Ovary (tissue), 3 donors: ENCODE measurements around the gene LASP1NB.

Experiments used
- EP300 ChIP-seq: sonication (generic); formaldehyde crosslinking; IDR thresholded peaks from one replicate; pipeline ENCODE4 v1.6.1; 2017; ENCODE audit warnings: antibody characterized with exemption
- POLR2A ChIP-seq: fragments of 450-650 bp; IDR thresholded peaks from one replicate; pipeline ENCODE4 v1.6.1; 2017; ENCODE audit warnings: antibody characterized with exemption, mild to moderate bottlenecking, moderate library complexity
- TF ChIP-seq, protein P1 (sequence below), 3 donors: fragments of 450-650 bp in 2 of 3; fragments of 200-600 bp in 1 of 3; IDR thresholded peaks; one replicate each; pipeline versions ENCODE4 v1.5.1 to v1.8.0; 2016 to 2022; ENCODE audit warnings: antibody characterized with exemption in 3 of 3, mild to moderate bottlenecking in 1 of 3
- donor health status: DM: no; HTN: no; CAD: no.

DNA sequence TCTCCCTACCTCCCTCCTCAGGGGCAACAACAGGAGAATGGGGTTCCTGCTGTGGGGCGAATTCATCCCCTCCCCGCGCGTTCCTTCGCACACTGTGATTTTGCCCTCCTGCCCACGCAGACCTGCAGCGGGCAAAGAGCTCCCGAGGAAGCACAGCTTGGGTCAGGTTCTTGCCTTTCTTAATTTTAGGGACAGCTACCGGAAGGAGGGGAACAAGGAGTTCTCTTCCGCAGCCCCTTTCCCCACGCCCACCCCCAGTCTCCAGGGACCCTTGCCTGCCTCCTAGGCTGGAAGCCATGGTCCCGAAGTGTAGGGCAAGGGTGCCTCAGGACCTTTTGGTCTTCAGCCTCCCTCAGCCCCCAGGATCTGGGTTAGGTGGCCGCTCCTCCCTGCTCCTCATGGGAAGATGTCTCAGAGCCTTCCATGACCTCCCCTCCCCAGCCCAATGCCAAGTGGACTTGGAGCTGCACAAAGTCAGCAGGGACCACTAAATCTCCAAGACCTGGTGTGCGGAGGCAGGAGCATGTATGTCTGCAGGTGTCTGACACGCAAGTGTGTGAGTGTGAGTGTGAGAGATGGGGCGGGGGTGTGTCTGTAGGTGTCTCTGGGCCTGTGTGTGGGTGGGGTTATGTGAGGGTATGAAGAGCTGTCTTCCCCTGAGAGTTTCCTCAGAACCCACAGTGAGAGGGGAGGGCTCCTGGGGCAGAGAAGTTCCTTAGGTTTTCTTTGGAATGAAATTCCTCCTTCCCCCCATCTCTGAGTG lies 5.9 kb upstream of the LASP1NB start:
- TF ChIP-seq, protein P1, sequence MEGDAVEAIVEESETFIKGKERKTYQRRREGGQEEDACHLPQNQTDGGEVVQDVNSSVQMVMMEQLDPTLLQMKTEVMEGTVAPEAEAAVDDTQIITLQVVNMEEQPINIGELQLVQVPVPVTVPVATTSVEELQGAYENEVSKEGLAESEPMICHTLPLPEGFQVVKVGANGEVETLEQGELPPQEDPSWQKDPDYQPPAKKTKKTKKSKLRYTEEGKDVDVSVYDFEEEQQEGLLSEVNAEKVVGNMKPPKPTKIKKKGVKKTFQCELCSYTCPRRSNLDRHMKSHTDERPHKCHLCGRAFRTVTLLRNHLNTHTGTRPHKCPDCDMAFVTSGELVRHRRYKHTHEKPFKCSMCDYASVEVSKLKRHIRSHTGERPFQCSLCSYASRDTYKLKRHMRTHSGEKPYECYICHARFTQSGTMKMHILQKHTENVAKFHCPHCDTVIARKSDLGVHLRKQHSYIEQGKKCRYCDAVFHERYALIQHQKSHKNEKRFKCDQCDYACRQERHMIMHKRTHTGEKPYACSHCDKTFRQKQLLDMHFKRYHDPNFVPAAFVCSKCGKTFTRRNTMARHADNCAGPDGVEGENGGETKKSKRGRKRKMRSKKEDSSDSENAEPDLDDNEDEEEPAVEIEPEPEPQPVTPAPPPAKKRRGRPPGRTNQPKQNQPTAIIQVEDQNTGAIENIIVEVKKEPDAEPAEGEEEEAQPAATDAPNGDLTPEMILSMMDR (IDR thresholded peaks at IDR 0.05): no peak
- no peak for TF ChIP-seq EP300
- no peak for TF ChIP-seq POLR2A
